GM23338 (cell line): ENCODE data around the gene SLC8A3.

Experiments
- CREB1 ChIP-seq: fragments of 250-450 bp; sonication (Bioruptor Pico); IDR thresholded peaks from 2 replicates; pipeline ENCODE4 v1.5.0; 2020; ENCODE audit warnings: low read depth, mild to moderate bottlenecking, moderate library complexity
- CTCF ChIP-seq, 2 experiments: fragments of 200-600 bp in 1 of 2; sonication (generic) in 1 of 2; conservative IDR thresholded peaks; 2 replicates each; pipeline versions ENCODE4 v1.5.1 to v1.6.1; 2016 to 2017; ENCODE audit warnings: antibody characterized with exemption in 2 of 2, low read depth in 2 of 2, mild to moderate bottlenecking in 2 of 2, moderate library complexity in 1 of 2
- EZH2 ChIP-seq: fragments of 200-600 bp; sonication (generic); IDR thresholded peaks from one replicate; pipeline ENCODE4 v1.8.0; 2017; ENCODE audit warnings: antibody characterized with exemption, mild to moderate bottlenecking, low read depth; ENCODE audit not compliant: unreplicated experiment
- EZH2phosphoT487 ChIP-seq: fragments of 200-600 bp; sonication (generic); IDR thresholded peaks from one replicate; pipeline ENCODE4 v1.8.1; 2018; ENCODE audit warnings: antibody characterized with exemption; ENCODE audit not compliant: unreplicated experiment
- JUNB ChIP-seq: IDR thresholded peaks from one replicate; pipeline ENCODE4 v1.6.1; 2016; ENCODE audit warnings: antibody characterized with exemption; ENCODE audit not compliant: unreplicated experiment
- NANOG ChIP-seq: IDR thresholded peaks from 2 replicates; pipeline ENCODE4 v1.6.1; 2016; ENCODE audit warnings: antibody characterized with exemption, borderline replicate concordance
- POLR2AphosphoS5 ChIP-seq: IDR thresholded peaks from 2 replicates; pipeline ENCODE4 v1.6.1; 2016; ENCODE audit warnings: antibody characterized with exemption, low read depth
- STAT1 ChIP-seq: IDR thresholded peaks from one replicate; pipeline ENCODE4 v1.6.1; 2016; ENCODE audit warnings: antibody characterized with exemption; ENCODE audit not compliant: unreplicated experiment
- ZNF114 ChIP-seq: fragments of 250-450 bp; sonication (Bioruptor Pico); IDR thresholded peaks from 2 replicates; pipeline ENCODE4 v1.5.0; 2020; ENCODE audit warnings: mild to moderate bottlenecking, moderate library complexity
- ZNF331 ChIP-seq: fragments of 250-450 bp; sonication (Bioruptor Pico); IDR thresholded peaks from 2 replicates; pipeline ENCODE4 v1.5.0; 2020; ENCODE audit warnings: low read depth, mild to moderate bottlenecking, moderate library complexity
- TF ChIP-seq, protein P1 (sequence below): IDR thresholded peaks from 2 replicates; pipeline ENCODE4 v1.6.1; 2016; ENCODE audit warnings: antibody characterized with exemption
- TF ChIP-seq, protein P2 (sequence below): IDR thresholded peaks from one replicate; pipeline ENCODE4 v1.6.1; 2018; ENCODE audit warnings: antibody characterized with exemption; ENCODE audit not compliant: unreplicated experiment
- TF ChIP-seq, protein P3 (sequence below): fragments of 250-450 bp; sonication (Bioruptor Pico); IDR thresholded peaks from 2 replicates; pipeline ENCODE4 v1.5.0; 2020; ENCODE audit warnings: mild to moderate bottlenecking, moderate library complexity

DNA sequence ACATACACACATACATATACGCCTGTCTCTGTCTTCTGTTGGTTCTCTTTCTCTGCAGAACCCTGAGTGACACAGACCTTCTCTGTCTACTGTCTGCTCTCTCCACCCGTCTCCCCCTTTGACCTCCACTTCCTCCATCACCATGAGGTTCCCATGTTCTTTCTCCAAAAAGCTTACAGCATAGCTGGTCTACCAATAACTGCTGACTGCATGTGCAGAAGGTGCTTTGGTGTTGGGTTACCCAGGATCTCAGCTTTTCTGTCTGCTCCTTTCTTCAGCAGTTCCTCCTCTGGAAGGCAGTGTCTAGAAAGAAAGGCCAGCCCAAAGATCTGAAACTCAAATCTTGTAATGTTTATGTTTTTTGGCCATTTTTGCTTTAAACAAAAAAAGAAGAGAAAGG is 184.0 kb downstream of the SLC8A3 start:
- no peak for TF ChIP-seq CTCF (conservative IDR thresholded peaks at IDR 0.05; ENCODE audit: low read depth in 2 of 2)
- TF ChIP-seq POLR2AphosphoS5, result no peak
- TF ChIP-seq EZH2, result no peak
- TF ChIP-seq, protein P1, sequence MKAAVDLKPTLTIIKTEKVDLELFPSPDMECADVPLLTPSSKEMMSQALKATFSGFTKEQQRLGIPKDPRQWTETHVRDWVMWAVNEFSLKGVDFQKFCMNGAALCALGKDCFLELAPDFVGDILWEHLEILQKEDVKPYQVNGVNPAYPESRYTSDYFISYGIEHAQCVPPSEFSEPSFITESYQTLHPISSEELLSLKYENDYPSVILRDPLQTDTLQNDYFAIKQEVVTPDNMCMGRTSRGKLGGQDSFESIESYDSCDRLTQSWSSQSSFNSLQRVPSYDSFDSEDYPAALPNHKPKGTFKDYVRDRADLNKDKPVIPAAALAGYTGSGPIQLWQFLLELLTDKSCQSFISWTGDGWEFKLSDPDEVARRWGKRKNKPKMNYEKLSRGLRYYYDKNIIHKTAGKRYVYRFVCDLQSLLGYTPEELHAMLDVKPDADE, result no peak
- TF ChIP-seq, protein P2, sequence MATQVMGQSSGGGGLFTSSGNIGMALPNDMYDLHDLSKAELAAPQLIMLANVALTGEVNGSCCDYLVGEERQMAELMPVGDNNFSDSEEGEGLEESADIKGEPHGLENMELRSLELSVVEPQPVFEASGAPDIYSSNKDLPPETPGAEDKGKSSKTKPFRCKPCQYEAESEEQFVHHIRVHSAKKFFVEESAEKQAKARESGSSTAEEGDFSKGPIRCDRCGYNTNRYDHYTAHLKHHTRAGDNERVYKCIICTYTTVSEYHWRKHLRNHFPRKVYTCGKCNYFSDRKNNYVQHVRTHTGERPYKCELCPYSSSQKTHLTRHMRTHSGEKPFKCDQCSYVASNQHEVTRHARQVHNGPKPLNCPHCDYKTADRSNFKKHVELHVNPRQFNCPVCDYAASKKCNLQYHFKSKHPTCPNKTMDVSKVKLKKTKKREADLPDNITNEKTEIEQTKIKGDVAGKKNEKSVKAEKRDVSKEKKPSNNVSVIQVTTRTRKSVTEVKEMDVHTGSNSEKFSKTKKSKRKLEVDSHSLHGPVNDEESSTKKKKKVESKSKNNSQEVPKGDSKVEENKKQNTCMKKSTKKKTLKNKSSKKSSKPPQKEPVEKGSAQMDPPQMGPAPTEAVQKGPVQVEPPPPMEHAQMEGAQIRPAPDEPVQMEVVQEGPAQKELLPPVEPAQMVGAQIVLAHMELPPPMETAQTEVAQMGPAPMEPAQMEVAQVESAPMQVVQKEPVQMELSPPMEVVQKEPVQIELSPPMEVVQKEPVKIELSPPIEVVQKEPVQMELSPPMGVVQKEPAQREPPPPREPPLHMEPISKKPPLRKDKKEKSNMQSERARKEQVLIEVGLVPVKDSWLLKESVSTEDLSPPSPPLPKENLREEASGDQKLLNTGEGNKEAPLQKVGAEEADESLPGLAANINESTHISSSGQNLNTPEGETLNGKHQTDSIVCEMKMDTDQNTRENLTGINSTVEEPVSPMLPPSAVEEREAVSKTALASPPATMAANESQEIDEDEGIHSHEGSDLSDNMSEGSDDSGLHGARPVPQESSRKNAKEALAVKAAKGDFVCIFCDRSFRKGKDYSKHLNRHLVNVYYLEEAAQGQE, result no peak
- no peak for TF ChIP-seq CREB1 (CRISPR knock-in tag)
- no peak for TF ChIP-seq EZH2phosphoT487
- no peak for TF ChIP-seq JUNB
- no peak for TF ChIP-seq ZNF114 (CRISPR knock-in tag)
- no peak for TF ChIP-seq ZNF331 (CRISPR knock-in tag)
- no peak for TF ChIP-seq STAT1
- TF ChIP-seq NANOG, result no peak
- TF ChIP-seq, protein P3, sequence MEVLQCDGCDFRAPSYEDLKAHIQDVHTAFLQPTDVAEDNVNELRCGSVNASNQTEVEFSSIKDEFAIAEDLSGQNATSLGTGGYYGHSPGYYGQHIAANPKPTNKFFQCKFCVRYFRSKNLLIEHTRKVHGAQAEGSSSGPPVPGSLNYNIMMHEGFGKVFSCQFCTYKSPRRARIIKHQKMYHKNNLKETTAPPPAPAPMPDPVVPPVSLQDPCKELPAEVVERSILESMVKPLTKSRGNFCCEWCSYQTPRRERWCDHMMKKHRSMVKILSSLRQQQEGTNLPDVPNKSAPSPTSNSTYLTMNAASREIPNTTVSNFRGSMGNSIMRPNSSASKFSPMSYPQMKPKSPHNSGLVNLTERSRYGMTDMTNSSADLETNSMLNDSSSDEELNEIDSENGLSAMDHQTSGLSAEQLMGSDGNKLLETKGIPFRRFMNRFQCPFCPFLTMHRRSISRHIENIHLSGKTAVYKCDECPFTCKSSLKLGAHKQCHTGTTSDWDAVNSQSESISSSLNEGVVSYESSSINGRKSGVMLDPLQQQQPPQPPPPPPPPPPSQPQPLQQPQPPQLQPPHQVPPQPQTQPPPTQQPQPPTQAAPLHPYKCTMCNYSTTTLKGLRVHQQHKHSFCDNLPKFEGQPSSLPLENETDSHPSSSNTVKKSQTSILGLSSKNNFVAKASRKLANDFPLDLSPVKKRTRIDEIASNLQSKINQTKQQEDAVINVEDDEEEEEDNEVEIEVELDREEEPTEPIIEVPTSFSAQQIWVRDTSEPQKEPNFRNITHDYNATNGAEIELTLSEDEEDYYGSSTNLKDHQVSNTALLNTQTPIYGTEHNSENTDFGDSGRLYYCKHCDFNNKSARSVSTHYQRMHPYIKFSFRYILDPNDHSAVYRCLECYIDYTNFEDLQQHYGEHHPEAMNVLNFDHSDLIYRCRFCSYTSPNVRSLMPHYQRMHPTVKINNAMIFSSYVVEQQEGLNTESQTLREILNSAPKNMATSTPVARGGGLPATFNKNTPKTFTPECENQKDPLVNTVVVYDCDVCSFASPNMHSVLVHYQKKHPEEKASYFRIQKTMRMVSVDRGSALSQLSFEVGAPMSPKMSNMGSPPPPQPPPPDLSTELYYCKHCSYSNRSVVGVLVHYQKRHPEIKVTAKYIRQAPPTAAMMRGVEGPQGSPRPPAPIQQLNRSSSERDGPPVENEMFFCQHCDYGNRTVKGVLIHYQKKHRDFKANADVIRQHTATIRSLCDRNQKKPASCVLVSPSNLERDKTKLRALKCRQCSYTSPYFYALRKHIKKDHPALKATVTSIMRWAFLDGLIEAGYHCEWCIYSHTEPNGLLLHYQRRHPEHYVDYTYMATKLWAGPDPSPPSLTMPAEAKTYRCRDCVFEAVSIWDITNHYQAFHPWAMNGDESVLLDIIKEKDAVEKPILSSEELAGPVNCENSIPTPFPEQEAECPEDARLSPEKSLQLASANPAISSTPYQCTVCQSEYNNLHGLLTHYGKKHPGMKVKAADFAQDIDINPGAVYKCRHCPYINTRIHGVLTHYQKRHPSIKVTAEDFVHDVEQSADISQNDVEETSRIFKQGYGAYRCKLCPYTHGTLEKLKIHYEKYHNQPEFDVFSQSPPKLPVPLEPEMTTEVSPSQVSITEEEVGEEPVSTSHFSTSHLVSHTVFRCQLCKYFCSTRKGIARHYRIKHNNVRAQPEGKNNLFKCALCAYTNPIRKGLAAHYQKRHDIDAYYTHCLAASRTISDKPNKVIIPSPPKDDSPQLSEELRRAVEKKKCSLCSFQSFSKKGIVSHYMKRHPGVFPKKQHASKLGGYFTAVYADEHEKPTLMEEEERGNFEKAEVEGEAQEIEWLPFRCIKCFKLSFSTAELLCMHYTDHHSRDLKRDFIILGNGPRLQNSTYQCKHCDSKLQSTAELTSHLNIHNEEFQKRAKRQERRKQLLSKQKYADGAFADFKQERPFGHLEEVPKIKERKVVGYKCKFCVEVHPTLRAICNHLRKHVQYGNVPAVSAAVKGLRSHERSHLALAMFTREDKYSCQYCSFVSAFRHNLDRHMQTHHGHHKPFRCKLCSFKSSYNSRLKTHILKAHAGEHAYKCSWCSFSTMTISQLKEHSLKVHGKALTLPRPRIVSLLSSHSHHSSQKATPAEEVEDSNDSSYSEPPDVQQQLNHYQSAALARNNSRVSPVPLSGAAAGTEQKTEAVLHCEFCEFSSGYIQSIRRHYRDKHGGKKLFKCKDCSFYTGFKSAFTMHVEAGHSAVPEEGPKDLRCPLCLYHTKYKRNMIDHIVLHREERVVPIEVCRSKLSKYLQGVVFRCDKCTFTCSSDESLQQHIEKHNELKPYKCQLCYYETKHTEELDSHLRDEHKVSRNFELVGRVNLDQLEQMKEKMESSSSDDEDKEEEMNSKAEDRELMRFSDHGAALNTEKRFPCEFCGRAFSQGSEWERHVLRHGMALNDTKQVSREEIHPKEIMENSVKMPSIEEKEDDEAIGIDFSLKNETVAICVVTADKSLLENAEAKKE (CRISPR knock-in tag), result no peak
